Ovary (tissue), 9 donors: ENCODE results near the gene TMIGD2. TPM values are rescaled to one million over a fixed set of nuclear protein-coding genes. Genes with fewer than 3 reads are reported as not detected.
"Not testable (repeated sequence)": the region's sequence is repeated elsewhere in the genome, so short reads cannot be mapped to it uniquely, and the experiment has no call there.

Experiments
- DNase-seq, 5 donors: peaks; one replicate each; pipeline ENCODE4 v3.0.0-alpha.2; 2019 to 2020
- H3K27ac ChIP-seq, 2 donors: fragments of 200-600 bp; one replicate each; pipeline versions ENCODE4 v1.5.1 to v1.8.0; 2019 to 2022
- H3K27me3 ChIP-seq: fragments of 200-600 bp; one replicate; pipeline ENCODE4 v1.8.0; 2022
- H3K36me3 ChIP-seq: fragments of 200-600 bp; sonication (generic); one replicate; pipeline ENCODE4 v1.5.1; 2019
- H3K4me1 ChIP-seq: one replicate; pipeline ENCODE4 v1.8.1; 2013; ENCODE audit warnings: mild to moderate bottlenecking, moderate library complexity; ENCODE audit not compliant: insufficient read depth
- H3K4me3 ChIP-seq: fragments of 200-600 bp; sonication (generic); one replicate; pipeline ENCODE4 v1.5.1; 2017
- H3K9me3 ChIP-seq, 2 donors: fragments of 200-600 bp in 1 of 2; sonication (generic) in 1 of 2; one replicate each; pipeline versions ENCODE4 v1.5.1 to v1.8.1; 2013 to 2019; ENCODE audit warnings: mild to moderate bottlenecking in 1 of 2, moderate library complexity in 1 of 2
- CTCF ChIP-seq, 3 donors: fragments of 450-650 bp in 2 of 3; fragments of 200-600 bp in 1 of 3; IDR thresholded peaks; one replicate each; pipeline versions ENCODE4 v1.5.1 to v1.8.0; 2016 to 2022; ENCODE audit warnings: antibody characterized with exemption in 3 of 3, mild to moderate bottlenecking in 1 of 3
- EP300 ChIP-seq: sonication (generic); formaldehyde crosslinking; IDR thresholded peaks from one replicate; pipeline ENCODE4 v1.6.1; 2017; ENCODE audit warnings: antibody characterized with exemption
- POLR2A ChIP-seq: fragments of 450-650 bp; IDR thresholded peaks from one replicate; pipeline ENCODE4 v1.6.1; 2017; ENCODE audit warnings: antibody characterized with exemption, mild to moderate bottlenecking, moderate library complexity
- WGBS, 3 donors: extraction: QIAGEN DNeasy Blood & Tissue Kit in 1 of 3; methylation state at CpG; one replicate each; pipeline versions ENCODE4 v1.1.5 to v1.1.7; 2013 to 2017; 5-methylcytosine and 5-hydroxymethylcytosine counted together
- intact Hi-C, 4 donors: fragments of 100-400 bp; cut with DNase I; formaldehyde crosslinking; loops; one replicate each; pipeline versions ENCODE4 v1.11.0 to v1.15.1; 2022 to 2023
- polyA plus RNA-seq, 2 donors: library from polyadenylated mRNA; stranded (reverse); fragments of 200-250 nt in 1 of 2; fragments of 350-450 nt in 1 of 2; fragmentation: Illumina TruSeq in 1 of 2; extraction: RNeasy Lipid Tissue Mini Kit (QIAGEN cat#74804) in 1 of 2; gene quantifications; one replicate each; pipeline ENCODE4 v1.2.3, GENCODE V29; 2013 to 2014
- total RNA-seq, 7 donors: library from RNA; depleted of rRNA in 2 of 7; stranded (reverse); fragments of >200 nt in 2 of 7; fragmentation: NEBNext Ultra II Directional in 3 of 7; extraction: Animal tissue kit (Norgen Biotek cat#: 25700) in 3 of 7; gene quantifications; one replicate each; pipeline versions ENCODE4 v1.1.0 to v1.2.4, GENCODE V29; 2016 to 2023
- donor health status: DM: no; HTN: no; CAD: no; lungs with moderate emphysema.
- donor health status: DM: no; HTN: no; CAD: no.
- donor health status: Bipolar disorder and iron deficiency.
- donor health status: DM: yes; HTN: yes; CAD: no.
- donor health status: DM: no; HTN: no; CAD: no.
- donor health status: DM: yes; HTN: yes; CAD: no.

TMIGD2 gene
- total and polyA plus RNA-seq, 9 donors: 0.29 to 0.36 TPM; not detected in 7

GRCh38 chr19:4294389-4294788 lies 7.8 kb downstream of the TMIGD2 start:
- H3K4me1 ChIP-seq: no peaks in the 10 kb centered on the region
- WGBS, 3 donors: 28 to 49% (median 40%) methylated on average over 10 of the region's 10 CpGs
- H3K27ac ChIP-seq: no peak overlapping the region
- H3K9me3 ChIP-seq: no peaks in the 10 kb centered on the region
- intact Hi-C loops: no loop called here
- H3K36me3 ChIP-seq: no peaks in the 10 kb centered on the region
- no peak for DNase-seq
- H3K4me3 ChIP-seq: no peak overlapping the region
- H3K27me3 ChIP-seq: no peaks in the 10 kb centered on the region
- TF ChIP-seq POLR2A: no peak
- no peak for TF ChIP-seq CTCF (IDR thresholded peaks at IDR 0.05)

DNA sequence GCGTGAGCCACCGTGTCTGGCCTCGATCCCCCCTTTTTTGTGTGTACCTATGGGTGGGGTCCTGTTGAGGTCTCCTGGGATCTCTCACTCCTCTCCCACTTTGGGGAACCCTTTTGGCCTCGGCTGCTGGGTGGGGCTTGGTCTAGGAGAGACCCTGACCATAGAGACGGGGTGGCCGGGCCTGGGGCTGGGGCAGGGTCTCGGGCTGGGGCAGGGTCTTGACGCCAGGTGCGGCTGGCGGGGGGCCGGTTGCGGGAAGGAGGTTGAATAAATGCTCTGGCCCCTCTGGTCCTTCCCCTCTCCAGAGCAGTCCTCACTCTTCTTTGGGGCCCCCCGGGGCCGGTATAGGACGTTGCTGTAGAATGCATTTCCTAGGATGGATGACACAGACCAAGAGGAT lies 9.7 kb downstream of the TMIGD2 start:
- Histone ChIP-seq H3K4me3 (no peak overlapping the region), H3K27me3 (no peaks in the 10 kb centered on the region), H3K36me3 (no peaks in the 10 kb centered on the region), H3K27ac (no peak overlapping the region), H3K9me3 (no peaks in the 10 kb centered on the region), H3K4me1 (no peaks in the 10 kb centered on the region)
- intact Hi-C loops: no loop called here
- WGBS, 3 donors: 80 to 89% (median 85%) methylated on average over 15 of the region's 15 CpGs
- DNase-seq: no peak
- TF ChIP-seq EP300 (no peak), POLR2A (no peak), CTCF (IDR thresholded peaks at IDR 0.05) (no peak)

DNA sequence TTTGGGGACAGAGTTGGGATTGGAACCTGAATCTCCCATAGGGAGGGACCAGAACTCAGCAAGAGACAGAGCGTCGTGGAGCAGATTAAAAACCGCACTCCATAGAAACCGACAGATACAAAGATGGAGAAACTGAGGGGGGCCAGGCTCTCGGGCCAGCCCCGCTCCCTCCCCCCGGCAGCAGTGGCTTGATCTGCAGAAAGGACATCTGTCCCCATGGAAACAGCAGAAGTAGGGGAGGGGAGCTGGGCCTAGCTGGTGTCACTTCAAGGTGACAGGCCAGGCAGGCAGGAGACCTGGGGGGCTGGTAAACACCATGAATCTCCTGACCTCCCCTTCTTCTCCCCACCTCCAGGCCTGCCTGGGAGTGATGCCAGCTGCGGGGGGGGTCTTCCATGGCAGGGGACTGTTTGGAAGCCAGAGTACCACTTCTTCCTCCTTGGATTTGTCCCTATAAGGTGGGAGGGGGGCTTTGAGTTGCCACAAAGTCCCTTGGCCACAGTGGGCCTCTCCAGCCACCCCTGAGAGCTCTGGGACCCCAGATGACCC lies 10.9 kb downstream of the TMIGD2 start:
- 69 to 76% (median 75%) methylated on average over 8 of the region's 8 CpGs for WGBS, 3 donors
- intact Hi-C loops: no loop called here
- TF ChIP-seq POLR2A (no peak), EP300 (no peak), CTCF (IDR thresholded peaks at IDR 0.05) (no peak)
- H3K27ac ChIP-seq: no peak overlapping the region
- H3K4me1 ChIP-seq: no peaks in the 10 kb centered on the region
- H3K36me3 ChIP-seq: no peaks in the 10 kb centered on the region
- H3K27me3 ChIP-seq: no peaks in the 10 kb centered on the region
- H3K9me3 ChIP-seq: no peaks in the 10 kb centered on the region
- no peak for DNase-seq
- no peak overlapping the region for H3K4me3 ChIP-seq

DNA sequence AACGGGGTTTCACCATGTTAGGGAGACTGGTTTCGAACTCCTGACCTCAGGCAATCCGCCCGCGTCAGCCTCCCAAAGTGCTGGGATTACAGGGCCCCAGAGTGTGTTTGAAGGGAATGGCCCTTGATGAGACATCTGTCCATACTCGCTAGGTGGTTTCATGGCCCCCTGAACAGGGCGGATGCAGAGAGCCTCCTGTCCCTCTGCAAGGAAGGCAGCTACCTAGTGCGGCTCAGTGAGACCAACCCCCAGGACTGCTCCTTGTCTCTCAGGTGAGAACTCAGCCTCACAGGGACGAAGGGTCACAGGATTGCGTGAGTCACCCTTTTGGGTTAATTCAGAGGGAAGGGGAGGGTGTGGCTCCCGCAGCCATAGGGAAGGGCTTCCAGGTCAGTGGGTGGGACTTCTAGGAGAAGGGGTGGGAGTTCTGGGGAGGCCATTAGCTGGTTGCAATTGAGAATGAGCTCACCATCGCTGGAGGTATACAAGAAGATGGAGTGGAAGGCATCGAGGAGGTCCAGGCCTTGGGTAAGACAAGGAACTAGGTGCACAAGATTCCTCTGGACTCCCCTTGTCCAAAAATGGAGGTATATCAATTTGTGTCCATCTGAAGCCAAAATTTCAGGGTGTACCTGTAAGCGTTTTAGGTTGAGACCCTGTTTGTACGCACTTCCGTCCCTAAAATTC lies 14.0 kb downstream of the TMIGD2 start:
- Histone ChIP-seq H3K27me3 (no peaks in the 10 kb centered on the region), H3K9me3 (no peaks in the 10 kb centered on the region), H3K4me3 (no peak overlapping the region), H3K36me3 (no peaks in the 10 kb centered on the region), H3K27ac (no peak overlapping the region), H3K4me1 (no peaks in the 10 kb centered on the region)
- intact Hi-C loops: no loop called here
- no peak for DNase-seq
- TF ChIP-seq POLR2A (no peak), EP300 (no peak), CTCF (IDR thresholded peaks at IDR 0.05) (no peak)
- WGBS, 3 donors: 77 to 83% (median 79%) methylated on average over 16 of the region's 16 CpGs

DNA sequence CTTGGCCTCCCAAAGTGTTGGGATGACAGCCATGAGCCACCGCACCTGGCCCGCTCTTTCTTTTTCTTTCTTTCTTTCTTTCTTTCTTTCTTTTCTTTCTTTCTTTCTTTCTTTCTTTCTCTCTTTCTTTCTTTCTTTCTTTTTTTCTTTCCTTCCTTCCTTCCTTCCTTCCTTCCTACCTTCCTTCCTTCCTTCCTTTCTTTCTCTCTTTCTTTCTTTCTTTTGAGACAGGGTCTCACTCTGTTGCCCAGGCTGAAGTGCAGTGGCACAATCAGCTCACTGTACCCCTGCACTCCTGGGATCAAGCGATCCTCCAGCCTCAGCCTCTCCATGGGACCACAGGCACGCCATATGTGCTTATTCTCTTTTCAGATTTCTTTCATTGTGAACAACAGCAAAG lies 16.0 kb downstream of the TMIGD2 start:
- H3K9me3 ChIP-seq, DNase-seq, intact Hi-C loops, H3K36me3 ChIP-seq, H3K4me3 ChIP-seq, H3K27me3 ChIP-seq, H3K27ac ChIP-seq, H3K4me1 ChIP-seq: not testable (repeated sequence)
- WGBS, 3 donors: 88 to 93% (median 90%) methylated on average over 4 of the region's 4 CpGs
